NT2/D1 (cell line): ENCODE data around the gene FAM234A.

Source experiments
- DNase-seq: peaks from one replicate; pipeline ENCODE4 v3.0.0-alpha.2; 2011; ENCODE audit warnings: low read depth, low spot score
- H3K27me3 ChIP-seq: 2 replicates; pipeline ENCODE4 v1.6.0; 2011; ENCODE audit warnings: mild to moderate bottlenecking; ENCODE audit not compliant: insufficient read length, insufficient read depth
- H3K36me3 ChIP-seq: 2 replicates; pipeline ENCODE4 v1.6.1; 2011; ENCODE audit warnings: mild to moderate bottlenecking, low read length, mixed read lengths; ENCODE audit not compliant: insufficient read depth, insufficient read length
- H3K4me1 ChIP-seq: 2 replicates; pipeline ENCODE4 v1.5.1; 2011; ENCODE audit not compliant: insufficient read depth, insufficient read length
- H3K4me3 ChIP-seq: 2 replicates; pipeline ENCODE4 v1.5.1; 2011; ENCODE audit warnings: low read depth; ENCODE audit not compliant: insufficient read length
- H3K9ac ChIP-seq: 2 replicates; pipeline ENCODE4 v1.6.0; 2011; ENCODE audit warnings: low read depth; ENCODE audit not compliant: insufficient read length
- H3K9me3 ChIP-seq: 2 replicates; pipeline ENCODE4 v1.5.1; 2011; ENCODE audit warnings: mild to moderate bottlenecking, low read length; ENCODE audit not compliant: insufficient read depth
- SUZ12 ChIP-seq: IDR thresholded peaks from 2 replicates; pipeline ENCODE4 v1.6.1; 2011; ENCODE audit not compliant: insufficient read length, insufficient read depth; ENCODE audit errors: extremely low read depth
- YY1 ChIP-seq: IDR thresholded peaks from 2 replicates; pipeline ENCODE4 v1.6.1; 2011; ENCODE audit not compliant: insufficient read length, insufficient read depth
- ZNF274 ChIP-seq: IDR thresholded peaks from 2 replicates; pipeline ENCODE4 v1.6.1; 2011; ENCODE audit warnings: mild to moderate bottlenecking, low read depth, low read length

The FAM234A gene

GRCh38 chr16:297832-298231 lies 63.2 kb downstream of the FAM234A start:
- Histone ChIP-seq H3K36me3 (peaks cover 68% of the 10 kb centered on the region), H3K4me3 (no peak overlapping the region)
- no peak for TF ChIP-seq SUZ12
- no peak for TF ChIP-seq ZNF274
- no peak for TF ChIP-seq YY1

GRCh38 chr16:301235-301634 lies 66.6 kb downstream of the FAM234A start:
- H3K9ac ChIP-seq = no peak overlapping the region

More at GRCh38 chr16:297832-298231, 63.2 kb downstream of the FAM234A start:
- DNase-seq = no peak
- no peaks in the 10 kb centered on the region for H3K4me1 ChIP-seq
- no peak overlapping the region for H3K9ac ChIP-seq
- H3K9me3 ChIP-seq = no peaks in the 10 kb centered on the region
- no peaks in the 10 kb centered on the region for H3K27me3 ChIP-seq

GRCh38 chr16:301950-302349 lies 67.3 kb downstream of the FAM234A start:
- no peaks in the 10 kb centered on the region for H3K9me3 ChIP-seq
- H3K27me3 ChIP-seq = no peaks in the 10 kb centered on the region
- TF ChIP-seq YY1 = no peak
- no peak for TF ChIP-seq ZNF274
- no peak for TF ChIP-seq SUZ12
- no peak for DNase-seq
- no peak overlapping the region for H3K9ac ChIP-seq
- H3K4me1 ChIP-seq = no peaks in the 10 kb centered on the region
- H3K36me3 ChIP-seq = peaks cover 73% of the 10 kb centered on the region
- no peak overlapping the region for H3K4me3 ChIP-seq

More at GRCh38 chr16:301235-301634, 66.6 kb downstream of the FAM234A start:
- Histone ChIP-seq H3K4me1 (no peaks in the 10 kb centered on the region), H3K27me3 (no peaks in the 10 kb centered on the region), H3K36me3 (peaks cover 73% of the 10 kb centered on the region), H3K9me3 (no peaks in the 10 kb centered on the region), H3K4me3 (no peak overlapping the region)
- DNase-seq = no peak
- TF ChIP-seq SUZ12 = no peak
- TF ChIP-seq ZNF274 = no peak
- no peak for TF ChIP-seq YY1

GRCh38 chr16:303760-304505 lies 69.3 kb downstream of the FAM234A start:
- TF ChIP-seq SUZ12 = no peak
- no peak for TF ChIP-seq ZNF274
- no peak for TF ChIP-seq YY1
- Histone ChIP-seq H3K9ac (no peak overlapping the region), H3K4me3 (no peak overlapping the region), H3K4me1 (no peaks in the 10 kb centered on the region), H3K36me3 (peaks cover 77% of the 10 kb centered on the region), H3K9me3 (no peaks in the 10 kb centered on the region), H3K27me3 (no peaks in the 10 kb centered on the region)
- no peak for DNase-seq

GRCh38 chr16:305916-306626 lies 71.5 kb downstream of the FAM234A start:
- no peak for TF ChIP-seq YY1
- TF ChIP-seq ZNF274 = no peak
- TF ChIP-seq SUZ12 = no peak
- peaks cover 83% of the 10 kb centered on the region for H3K36me3 ChIP-seq
- no peak overlapping the region for H3K9ac ChIP-seq

GRCh38 chr16:306911-307370 lies 72.3 kb downstream of the FAM234A start:
- Histone ChIP-seq H3K9me3 (no peaks in the 10 kb centered on the region), H3K9ac (no peak overlapping the region), H3K4me1 (peaks cover 8% of the 10 kb centered on the region), H3K27me3 (no peaks in the 10 kb centered on the region), H3K36me3 (peaks cover 78% of the 10 kb centered on the region), H3K4me3 (no peak overlapping the region)
- TF ChIP-seq SUZ12 = no peak
- no peak for TF ChIP-seq ZNF274
- no peak for TF ChIP-seq YY1
- no peak for DNase-seq

More at GRCh38 chr16:305916-306626, 71.5 kb downstream of the FAM234A start:
- Histone ChIP-seq H3K27me3 (no peaks in the 10 kb centered on the region), H3K9me3 (no peaks in the 10 kb centered on the region), H3K4me1 (peaks cover 8% of the 10 kb centered on the region), H3K4me3 (no peak overlapping the region)
- no peak for DNase-seq

- Histone ChIP-seq H3K27me3 (no peaks in the 10 kb centered on the region), H3K36me3 (peaks cover 78% of the 10 kb centered on the region), H3K9ac (no peak overlapping the region), H3K9me3 (no peaks in the 10 kb centered on the region), H3K4me1 (peaks cover 8% of the 10 kb centered on the region), H3K4me3 (no peak overlapping the region)
- no peak for DNase-seq
- no peak for TF ChIP-seq SUZ12
- TF ChIP-seq ZNF274 = no peak
- TF ChIP-seq YY1 = no peak
These were observed 73.2 kb downstream of the FAM234A start for GRCh38 chr16:307691-308312.
